ENCODE measurements around the gene PHF19. TPM values are rescaled to one million over a fixed set of nuclear protein-coding genes. Genes with fewer than 3 reads are reported as not detected.

PHF19 gene
- total RNA-seq, 1 donor, result 55.7 TPM

GRCh38 chr9:120846251-120846889 lies 30.6 kb downstream of the PHF19 start:
- no peak overlapping the region for H3K4me3 ChIP-seq (ENCODE audit: low read depth, low read length)
- TF ChIP-seq CTCF (IDR thresholded peaks at IDR 0.05; ENCODE audit: insufficient read depth, low read length), result no peak
- no peak for DNase-seq (ENCODE audit: low read depth)

- no peak for TF ChIP-seq CTCF (IDR thresholded peaks at IDR 0.05; ENCODE audit: insufficient read depth, low read length)
- H3K4me3 ChIP-seq (ENCODE audit: low read depth, low read length), result no peak overlapping the region
- DNase-seq (ENCODE audit: low read depth), result no peak
Observed at GRCh38 chr9:120845255-120845654, 31.7 kb downstream of the PHF19 start.

GRCh38 chr9:120842685-120843485 lies 34.1 kb downstream of the PHF19 start, which contains the start of gene PSMD5:
TSS of gene PSMD5 (minus strand) at chr9:120842922. CDS start at chr9:120842909, 13 bp downstream.
- no peak for TF ChIP-seq CTCF (IDR thresholded peaks at IDR 0.05; ENCODE audit: insufficient read depth, low read length)
- H3K4me3 ChIP-seq (ENCODE audit: low read depth, low read length), result peak within 1 kb of the TSS; percentile 99
- peak; percentile 100 for DNase-seq (ENCODE audit: low read depth)

- H3K4me3 ChIP-seq (ENCODE audit: low read depth, low read length), result peak overlapping the region; percentile 99
- peak; percentile 0 for TF ChIP-seq CTCF (IDR thresholded peaks at IDR 0.05; ENCODE audit: insufficient read depth, low read length)
- DNase-seq (ENCODE audit: low read depth), result peak; percentile 8
Observed at GRCh38 chr9:120841930-120842684, 34.9 kb downstream of the PHF19 start.

GRCh38 chr9:120839146-120839545 lies 37.8 kb downstream of the PHF19 start:
- no peak overlapping the region for H3K4me3 ChIP-seq (ENCODE audit: low read depth, low read length)
- TF ChIP-seq CTCF (IDR thresholded peaks at IDR 0.05; ENCODE audit: insufficient read depth, low read length), result no peak
- peak; percentile 34 for DNase-seq (ENCODE audit: low read depth)

- no peak for TF ChIP-seq CTCF (IDR thresholded peaks at IDR 0.05; ENCODE audit: insufficient read depth, low read length)
- no peak for DNase-seq (ENCODE audit: low read depth)
- H3K4me3 ChIP-seq (ENCODE audit: low read depth, low read length), result no peak overlapping the region
Observed at GRCh38 chr9:120837921-120838320, 39.1 kb downstream of the PHF19 start.
